Measurements from ENCODE around the gene SAAL1.
"Not testable (repeated sequence)": the region's sequence is repeated elsewhere in the genome, so short reads cannot be mapped to it uniquely, and the experiment has no call there.

Gene SAAL1, protein sequence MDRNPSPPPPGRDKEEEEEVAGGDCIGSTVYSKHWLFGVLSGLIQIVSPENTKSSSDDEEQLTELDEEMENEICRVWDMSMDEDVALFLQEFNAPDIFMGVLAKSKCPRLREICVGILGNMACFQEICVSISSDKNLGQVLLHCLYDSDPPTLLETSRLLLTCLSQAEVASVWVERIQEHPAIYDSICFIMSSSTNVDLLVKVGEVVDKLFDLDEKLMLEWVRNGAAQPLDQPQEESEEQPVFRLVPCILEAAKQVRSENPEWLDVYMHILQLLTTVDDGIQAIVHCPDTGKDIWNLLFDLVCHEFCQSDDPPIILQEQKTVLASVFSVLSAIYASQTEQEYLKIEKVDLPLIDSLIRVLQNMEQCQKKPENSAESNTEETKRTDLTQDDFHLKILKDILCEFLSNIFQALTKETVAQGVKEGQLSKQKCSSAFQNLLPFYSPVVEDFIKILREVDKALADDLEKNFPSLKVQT

DNA sequence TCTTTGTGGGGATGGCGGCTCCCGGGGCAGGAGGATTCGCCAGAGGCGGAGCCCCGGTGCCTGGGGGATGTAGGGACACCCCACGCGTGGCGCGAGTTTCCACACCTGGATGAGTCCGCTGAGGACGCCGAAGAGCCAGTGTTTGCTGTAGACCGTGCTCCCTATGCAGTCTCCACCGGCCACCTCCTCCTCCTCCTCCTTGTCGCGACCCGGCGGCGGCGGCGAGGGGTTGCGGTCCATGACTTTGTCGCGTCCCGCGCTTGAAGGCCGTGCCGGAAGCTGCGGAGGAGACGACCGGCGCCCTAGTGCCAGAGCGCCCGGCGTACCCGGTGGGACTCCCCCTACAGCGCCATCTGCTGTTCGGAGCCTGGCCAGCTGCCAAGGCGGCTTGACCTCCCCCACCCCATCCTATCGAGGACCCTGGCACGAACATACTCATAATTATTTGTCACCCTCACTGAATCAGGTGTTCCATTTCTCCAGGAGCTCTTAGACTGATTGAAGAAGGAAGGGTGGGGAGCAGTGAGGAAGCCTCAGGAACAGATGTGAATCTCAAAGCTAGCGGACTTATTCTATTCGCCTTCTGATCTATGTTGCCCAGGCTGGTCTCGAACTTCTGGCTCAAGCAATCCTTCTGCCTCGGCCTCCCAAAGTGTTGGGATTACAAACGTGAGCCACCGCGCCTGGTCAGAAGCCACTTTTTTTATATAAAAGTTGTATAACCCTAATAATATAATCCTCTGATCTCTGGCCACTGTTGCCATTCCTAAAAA, at the start of gene SAAL1:
SAAL1 (minus strand) TSS at position 281 of the 773 bp plus-strand sequence; CDS start at position 240, 41 bp downstream.
- FAIRE-seq: no peak

DNA sequence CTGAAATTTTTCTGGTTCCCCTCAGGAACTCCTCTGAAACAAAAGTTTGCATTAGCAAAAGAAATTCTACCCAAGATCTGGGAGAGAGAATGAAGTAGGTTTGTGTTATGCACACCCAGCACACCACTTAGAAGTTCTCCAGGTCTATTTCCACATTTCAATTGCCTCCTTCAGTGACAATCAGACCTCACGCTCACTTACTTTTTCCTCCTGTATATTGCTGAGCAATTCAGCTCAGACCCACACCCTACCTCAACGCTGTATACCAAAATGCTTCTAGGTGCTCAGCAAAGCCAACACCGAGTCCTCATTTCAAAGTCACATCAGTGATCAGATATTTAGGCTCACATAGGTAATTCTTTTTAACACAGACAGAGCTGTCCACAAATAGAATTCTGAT, 45.7 kb upstream of the SAAL1 start:
- no peak for FAIRE-seq

DNA sequence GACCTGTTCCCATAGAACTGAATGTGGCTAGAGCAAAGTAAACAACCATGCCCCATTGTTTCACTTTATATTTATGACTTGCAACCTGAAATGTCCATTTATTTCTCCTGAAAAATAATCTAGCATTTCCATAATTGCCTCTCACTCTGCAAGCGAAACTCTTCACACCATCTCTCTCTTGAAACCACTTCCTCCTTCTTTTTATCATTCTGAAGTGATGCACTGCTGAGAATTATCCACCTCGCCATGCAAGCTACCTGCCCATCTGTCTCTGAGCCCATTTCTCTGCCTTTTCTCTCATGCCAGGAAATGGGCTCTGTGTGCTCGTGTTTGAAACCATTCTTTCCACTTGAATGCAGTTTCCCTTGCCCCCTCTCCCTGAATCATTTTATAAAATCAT, 40.0 kb upstream of the SAAL1 start:
- no peak for FAIRE-seq

DNA sequence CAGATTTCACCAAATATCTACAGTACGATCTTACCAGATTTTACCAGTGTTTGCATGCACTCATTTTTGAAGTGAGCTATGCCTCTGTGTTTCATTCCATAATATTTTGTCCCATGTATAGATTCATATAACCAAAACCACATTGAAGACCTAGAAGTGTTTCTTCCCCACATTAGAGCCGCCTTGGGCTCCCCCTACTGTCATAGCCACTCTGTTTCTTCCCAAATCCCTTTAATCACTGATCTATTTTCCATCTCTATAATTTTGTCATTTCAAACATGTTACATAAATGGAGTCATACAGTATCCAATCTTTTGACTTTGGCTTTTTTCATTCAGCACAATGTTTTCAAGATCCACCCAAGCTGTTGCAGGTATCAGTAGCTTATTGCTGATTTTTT, 39.1 kb upstream of the SAAL1 start:
- no peak for FAIRE-seq

DNA sequence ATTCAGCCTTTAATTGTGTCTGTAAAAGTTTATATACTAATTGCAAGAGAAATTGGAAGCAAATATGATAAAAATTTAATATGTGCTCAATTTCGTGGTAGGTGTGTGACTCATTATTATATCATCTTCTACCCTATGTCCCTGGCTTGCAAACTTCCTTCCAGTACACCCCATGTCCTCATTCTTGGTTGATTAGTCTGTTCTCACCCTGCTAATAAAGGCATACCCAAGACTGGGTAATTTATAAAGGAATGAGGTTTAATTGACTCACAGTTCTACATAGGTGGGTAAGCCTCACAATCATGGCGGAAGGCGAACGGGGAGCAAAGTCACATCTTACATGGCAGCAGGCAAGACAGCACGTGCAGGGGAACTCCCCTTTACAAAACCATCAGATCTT, 38.4 kb upstream of the SAAL1 start:
- no peak for FAIRE-seq

DNA sequence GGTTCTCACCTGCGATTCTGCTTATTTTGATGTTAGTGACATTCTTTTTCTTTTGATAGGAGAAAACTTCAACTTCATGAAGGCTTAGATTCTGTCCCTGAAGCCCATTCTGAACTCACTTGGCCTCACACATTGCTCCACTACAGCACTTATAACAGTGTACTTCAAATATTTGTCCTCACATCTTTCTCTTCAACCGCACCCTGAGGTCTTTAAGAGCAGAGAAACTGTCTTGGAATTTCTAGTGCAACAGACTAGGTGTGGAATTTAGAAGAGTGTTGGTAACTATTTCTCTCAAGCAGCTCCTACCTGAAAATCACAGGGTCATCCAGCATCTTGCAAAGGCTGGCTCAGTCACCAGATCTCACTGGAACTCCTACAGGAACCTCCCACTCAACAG, 34.3 kb upstream of the SAAL1 start:
- no peak for FAIRE-seq

DNA sequence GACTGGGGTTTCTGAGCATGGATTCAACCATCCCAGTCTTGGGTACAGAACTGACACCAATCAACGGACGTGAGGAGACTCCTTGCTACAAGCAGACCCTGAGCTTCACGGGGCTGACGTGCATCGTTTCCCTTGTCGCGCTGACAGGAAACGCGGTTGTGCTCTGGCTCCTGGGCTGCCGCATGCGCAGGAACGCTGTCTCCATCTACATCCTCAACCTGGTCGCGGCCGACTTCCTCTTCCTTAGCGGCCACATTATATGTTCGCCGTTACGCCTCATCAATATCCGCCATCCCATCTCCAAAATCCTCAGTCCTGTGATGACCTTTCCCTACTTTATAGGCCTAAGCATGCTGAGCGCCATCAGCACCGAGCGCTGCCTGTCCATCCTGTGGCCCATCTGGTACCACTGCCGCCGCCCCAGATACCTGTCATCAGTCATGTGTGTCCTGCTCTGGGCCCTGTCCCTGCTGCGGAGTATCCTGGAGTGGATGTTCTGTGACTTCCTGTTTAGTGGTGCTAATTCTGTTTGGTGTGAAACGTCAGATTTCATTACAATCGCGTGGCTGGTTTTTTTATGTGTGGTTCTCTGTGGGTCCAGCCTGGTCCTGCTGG, 31.4 kb upstream of the SAAL1 start:
- no peak for FAIRE-seq

DNA sequence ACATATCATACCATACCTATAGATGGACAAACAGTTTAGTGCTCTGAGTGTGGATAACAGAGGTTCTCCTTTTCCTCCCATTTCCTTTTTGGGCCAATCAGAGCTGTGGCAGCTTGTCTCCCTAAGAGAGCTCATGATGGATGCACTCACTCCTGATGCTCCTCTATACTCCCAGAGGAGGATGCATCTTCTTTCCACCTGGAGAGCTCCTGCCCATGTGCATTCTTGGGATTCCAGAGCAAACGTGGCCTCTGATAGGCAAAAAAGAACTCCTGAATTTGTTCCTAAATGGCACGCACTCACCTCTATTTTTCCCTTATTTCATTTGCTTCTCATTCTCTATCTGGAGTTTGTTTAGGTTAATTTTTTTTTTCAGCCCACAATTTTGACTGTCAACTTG, 29.4 kb upstream of the SAAL1 start:
- FAIRE-seq: no peak

DNA sequence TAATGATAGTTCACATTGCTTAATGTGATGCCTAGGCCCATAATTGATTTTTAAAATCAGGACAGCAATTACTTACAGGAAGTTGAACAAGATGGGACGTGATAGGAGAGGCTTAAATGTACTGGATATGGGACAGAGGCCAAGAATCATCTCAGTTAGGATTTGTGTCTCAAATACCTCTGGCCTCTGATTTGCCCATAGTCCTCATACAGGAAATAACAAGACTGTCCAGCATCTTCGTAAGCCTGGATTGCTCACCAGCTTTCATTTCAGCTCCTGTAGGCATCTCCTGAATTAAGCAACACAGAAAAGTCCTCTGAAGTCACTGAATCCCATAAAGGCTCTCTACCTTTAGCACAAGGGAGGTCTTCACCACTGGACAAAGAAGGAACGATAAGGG, 26.5 kb upstream of the SAAL1 start, which contains the start of gene MRGPRX3:
MRGPRX3 (plus strand) TSS at position 231 of the 400 bp plus-strand sequence. CDS start 4,632 bp downstream, outside the sequence.
- FAIRE-seq: no peak

DNA sequence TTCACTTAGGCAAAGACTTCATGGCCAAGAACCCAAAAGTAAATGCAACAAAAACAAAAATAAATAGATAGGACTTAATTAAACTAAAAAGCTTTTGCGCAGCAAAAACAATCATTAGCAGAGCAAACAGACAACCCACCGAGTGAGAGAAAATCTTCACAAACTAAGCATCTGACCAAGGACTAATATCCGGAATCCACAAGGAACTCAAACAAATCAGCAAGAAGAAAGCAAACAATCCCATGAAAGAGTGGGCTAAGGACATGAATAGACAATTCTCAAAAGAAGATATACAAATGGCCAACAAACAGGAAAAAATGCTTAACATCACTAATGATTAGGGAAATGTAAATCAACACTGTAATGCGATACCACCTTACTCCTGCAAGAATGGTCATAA, 25.2 kb upstream of the SAAL1 start:
- not testable (repeated sequence) for FAIRE-seq

DNA sequence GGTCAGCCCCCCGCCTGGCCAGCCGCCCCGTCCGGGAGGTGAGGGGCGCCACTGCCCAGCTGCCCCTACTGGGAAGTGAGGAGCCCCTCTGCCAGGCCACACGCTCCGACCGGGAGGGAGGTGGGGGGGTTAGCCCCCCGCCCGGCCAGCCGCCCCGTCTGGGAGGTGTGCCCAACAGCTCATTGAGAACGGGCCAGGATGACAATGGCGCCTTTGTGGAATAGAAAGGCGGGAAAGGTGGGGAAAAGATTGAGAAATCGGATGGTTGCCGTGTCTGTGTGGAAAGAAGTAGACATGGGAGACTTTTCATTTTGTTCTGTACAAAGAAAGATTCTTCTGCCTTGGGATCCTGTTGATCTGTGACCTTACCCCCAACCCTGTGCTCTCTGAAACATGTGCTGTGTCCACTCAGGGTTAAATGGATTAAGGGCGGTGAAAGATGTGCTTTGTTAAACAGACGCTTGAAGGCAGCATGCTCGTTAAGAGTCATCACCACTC, 15.5 kb upstream of the SAAL1 start:
- FAIRE-seq: not testable (repeated sequence)

DNA sequence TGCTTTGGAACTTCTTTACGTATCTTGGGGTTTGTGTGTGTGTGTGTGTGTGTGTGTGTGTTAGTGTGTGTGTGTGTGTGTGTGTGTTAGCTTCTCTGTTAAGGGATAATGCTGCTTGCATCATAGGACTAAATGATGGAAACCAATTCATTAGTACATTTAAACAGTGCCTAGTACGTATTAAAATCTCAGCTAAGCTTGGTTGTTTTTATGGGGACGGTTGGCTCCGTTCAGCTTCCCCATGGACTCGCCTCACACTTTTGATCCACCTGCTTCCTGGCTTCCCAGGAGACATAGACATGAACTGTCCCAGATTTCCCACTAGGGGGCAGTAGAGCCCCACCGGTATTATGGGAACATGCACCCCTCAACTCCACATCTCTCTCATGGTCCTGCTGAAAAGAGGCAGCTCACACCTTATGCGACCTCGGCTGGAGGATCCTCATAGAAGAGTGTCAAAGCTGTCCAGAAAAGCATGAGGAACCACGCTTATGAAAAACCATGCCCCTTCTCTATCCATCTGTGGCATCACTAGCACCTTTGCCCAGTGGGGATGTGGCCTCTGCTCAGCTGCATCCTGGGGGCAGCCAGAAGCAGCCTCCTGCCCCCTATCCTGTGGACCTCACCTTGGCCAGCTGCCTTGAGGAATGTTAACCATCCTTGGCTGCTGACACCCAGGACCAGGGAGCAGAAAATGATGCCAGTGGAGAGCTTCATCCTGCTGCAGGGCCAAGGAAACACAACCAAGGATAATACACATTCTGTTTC, 9.7 kb upstream of the SAAL1 start:
- FAIRE-seq: no peak

DNA sequence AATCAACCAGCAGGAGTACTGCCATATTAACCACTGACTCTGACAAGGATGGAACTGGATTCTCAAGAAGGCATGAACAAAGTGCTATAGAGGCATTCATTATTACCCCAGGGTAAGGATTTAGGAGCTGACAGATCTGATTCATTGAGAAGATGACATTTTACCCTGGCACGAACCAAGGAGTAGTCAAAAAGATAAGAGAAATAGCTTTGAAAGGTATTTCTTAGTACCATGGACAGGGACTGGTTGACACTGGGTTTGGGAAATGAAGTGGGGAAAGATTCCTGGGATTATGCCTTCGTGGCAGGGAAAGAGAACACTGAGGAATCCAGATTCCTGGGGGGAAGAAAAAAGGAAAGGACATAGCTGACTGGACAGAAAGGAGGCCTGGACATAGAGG, 5.1 kb upstream of the SAAL1 start:
- no peak for FAIRE-seq

DNA sequence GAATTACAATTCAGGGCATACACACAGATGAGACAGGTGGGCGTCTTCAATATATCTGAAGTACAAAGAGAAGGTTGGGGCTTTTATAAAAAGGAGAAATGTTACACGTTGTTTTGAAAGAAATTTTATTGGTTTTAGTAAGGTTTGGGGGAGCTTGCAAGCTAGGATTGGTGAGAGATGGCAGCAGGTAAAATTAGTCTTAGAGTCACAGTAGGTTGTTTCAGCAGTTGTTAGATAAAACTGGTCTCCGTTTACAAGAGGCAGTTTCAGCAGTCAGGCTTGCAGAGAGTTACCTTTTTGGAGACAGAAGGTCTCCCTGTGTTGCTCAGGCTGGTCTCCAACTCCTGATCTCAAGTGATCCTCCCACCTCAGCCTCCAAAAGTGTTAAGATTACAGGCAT, 2.4 kb upstream of the SAAL1 start:
- FAIRE-seq: no peak

DNA sequence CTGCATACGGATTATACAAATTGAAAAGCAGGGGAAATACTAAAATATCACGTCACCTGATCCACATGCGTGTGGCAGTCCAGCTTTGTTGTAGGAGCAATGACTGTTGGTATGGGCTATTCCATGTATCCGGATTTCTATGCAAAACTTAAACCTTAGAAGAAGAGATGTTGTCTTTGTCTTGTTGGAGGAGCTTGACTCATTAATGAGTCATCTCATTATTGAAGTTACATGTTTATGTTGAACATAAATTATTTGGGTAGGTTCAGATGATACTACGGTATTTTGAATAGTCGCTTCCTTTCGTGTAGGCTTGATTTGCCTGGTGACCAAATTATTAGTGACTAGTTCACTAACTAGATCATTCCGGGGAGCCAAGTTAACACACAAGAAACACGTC, 806 bp upstream of the SAAL1 start:
- no peak for FAIRE-seq

DNA sequence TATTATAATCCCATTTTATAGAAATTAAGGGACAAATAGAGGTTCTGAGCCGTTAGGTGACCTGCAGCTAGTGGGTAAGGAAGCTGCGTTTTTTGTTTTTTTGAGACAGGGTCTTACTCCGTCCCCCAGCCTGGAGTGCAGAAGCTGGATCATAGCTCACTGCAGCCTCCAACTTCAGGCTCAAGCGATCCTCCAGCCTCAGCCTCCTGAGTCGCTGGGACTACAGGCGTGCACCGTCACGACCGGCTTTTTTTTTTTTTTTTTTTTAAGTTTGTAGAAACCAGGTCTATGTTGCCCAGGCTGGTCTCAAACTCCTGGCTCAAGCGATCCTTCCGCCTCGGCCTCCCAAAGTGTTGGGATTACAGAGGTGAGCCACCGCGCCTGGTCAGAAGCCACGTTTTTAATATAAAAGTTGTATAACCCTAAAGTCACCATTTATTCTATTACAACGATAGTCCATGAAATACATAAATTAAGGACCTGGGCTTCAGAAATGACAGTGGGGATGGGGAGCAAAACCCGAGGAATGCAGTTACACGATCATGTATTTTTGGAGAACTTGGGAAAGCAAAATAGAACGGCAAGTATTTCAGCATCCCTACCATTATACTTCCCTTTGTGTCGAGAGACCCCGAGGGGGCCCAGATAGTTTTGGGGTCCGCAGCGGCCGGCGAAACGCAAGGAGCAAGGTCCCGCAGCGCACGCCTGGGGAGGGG, 638 bp downstream of the SAAL1 start:
- no peak for FAIRE-seq

DNA sequence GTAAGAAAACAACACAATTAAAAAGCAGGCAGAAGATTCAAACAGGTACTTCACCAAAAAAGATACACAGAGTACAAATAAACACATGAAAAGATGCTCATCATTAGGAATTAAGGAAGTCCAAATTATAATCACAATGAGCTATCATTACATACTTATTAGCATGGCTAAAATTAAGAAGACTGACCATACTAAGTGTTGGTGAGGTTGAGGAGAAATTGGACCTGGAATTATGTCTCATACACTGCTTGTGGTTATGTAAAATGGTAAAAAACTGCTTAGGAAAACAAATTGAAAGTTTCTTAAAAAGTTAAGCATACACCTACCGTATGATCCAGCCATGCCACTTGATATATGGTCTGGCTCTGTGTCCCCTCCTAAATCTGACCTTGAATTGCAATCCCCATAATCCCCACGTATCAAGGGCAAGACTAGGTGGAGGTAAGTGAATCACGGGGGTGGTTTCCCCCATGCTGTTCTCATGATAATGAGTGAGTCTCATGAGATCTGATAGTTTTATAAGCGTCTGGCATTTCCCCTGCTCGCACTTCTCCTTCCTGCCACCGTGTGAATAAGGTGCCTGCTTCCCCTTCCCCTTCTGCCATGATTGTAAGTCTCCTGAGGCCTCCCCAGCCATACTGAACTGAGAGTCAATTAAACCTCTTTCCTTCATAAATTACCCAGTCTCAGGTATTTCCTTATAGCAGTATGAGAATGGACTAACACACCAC, 4.8 kb downstream of the SAAL1 start:
- no peak for FAIRE-seq

DNA sequence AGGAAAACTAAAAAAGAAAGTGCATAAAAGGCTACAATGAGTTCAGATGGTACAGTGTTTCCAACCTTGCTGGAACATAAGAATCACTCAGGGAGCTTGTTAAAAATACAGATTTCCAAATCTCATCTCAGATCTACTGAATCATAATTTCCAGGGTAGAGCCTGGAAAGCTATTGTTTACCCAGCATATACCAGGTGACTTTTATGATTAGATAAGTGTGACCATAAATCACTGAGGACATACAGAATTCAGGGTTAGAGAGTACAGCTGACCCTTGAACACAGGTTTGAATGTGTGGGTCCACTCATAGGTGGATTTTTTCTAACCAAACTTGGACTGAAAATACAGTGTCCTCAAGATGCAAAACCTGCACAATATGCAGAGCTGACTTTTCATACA, 11.9 kb downstream of the SAAL1 start:
- FAIRE-seq: no peak

DNA sequence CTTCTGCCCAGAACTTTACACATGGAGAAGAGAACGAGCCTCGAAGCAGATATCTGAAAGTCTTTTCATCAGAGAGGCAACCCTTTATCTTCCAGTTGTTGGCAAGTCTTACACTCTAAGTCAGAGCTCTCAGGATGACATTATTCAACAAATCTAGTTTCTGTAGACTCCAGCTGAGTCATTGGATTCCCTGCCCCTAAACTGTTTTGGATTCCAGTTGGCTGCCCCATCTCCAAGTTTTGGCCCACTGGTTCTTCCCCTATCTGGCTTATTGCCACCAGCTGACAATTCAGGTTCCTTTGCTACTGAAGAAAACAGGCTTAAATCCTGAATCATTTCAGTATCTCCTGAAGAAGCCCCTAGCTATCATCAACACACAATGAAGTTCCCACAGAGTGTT, 14.2 kb downstream of the SAAL1 start:
- no peak for FAIRE-seq

DNA sequence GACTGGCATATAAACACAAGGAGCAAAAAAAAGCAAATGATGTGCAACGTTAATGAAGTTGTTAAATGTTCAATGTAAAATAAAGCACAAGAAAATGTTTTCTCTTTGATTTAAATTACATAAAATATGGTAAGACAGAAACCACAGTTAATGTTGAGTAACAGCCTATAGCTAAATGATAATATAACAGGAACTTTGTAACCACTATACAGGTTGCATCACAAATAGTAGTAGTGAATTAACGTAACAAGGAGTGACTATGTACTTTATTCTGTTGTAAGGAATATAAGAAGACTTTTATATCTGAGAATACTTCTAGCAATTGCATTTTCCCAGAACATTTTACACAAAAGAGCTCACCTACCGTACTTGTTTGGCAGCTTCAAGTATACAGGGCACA, 16.9 kb downstream of the SAAL1 start:
- no peak for FAIRE-seq

DNA sequence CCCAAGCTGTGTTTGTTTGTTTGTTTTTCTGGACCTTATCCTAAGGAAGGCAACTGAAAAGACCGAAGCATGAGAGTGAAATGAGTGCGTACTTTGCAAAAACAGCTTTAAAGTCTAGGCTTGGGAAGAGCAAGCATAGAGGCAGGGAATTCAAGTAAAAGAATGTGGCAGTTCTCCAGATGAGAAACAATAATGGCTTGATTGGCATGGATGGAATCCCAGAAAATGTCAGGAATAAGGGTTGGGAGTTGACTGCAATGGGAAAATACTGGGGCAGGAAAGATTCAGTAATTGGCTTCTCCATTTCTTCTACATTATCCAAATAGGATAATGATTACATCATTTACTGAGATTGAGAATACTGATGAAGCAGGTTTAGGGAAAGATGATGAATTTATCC, 17.5 kb downstream of the SAAL1 start:
- no peak for FAIRE-seq

Measured in colon (tissue), 2 donors.